Measurements from ENCODE around the gene PLCG1. TPM values are rescaled to one million over a fixed set of nuclear protein-coding genes. Genes with fewer than 3 reads are reported as not detected.

PLCG1 gene
- polyA plus RNA-seq, 1 donor from 2014 or later: 164 TPM

- Histone ChIP-seq H3F3A (ENCODE audit: insufficient read depth, low read length, poor library complexity, severe bottlenecking) (no peaks in the 10 kb centered on the region), H3K9ac (ENCODE audit: low read length) (no peak overlapping the region), H4K20me1 (ENCODE audit: insufficient read depth) (peaks cover 30% of the 10 kb centered on the region)
Observed at GRCh38 chr20:41155261-41155660, 17.9 kb downstream of the PLCG1 start.

GRCh38 chr20:41158082-41158625, 20.8 kb downstream of the PLCG1 start:
- Histone ChIP-seq H3K4me2 (ENCODE audit: low read length) (no peak overlapping the region), H3K36me3 (ENCODE audit: insufficient read depth, low read length) (no peaks in the 10 kb centered on the region), H3F3A (ENCODE audit: insufficient read depth, low read length, poor library complexity, severe bottlenecking) (no peaks in the 10 kb centered on the region), H3K9ac (ENCODE audit: low read length) (no peak overlapping the region), H2AFZ (ENCODE audit: low read depth, low read length) (no peak overlapping the region), H3K4me3 (ENCODE audit: low read length) (no peak overlapping the region), H3K27ac (ENCODE audit: low read length) (no peak overlapping the region), H4K20me1 (ENCODE audit: insufficient read depth) (peaks cover 13% of the 10 kb centered on the region), H3K9me3 (ENCODE audit: low read length) (no peaks in the 10 kb centered on the region), H3K9me2 (ENCODE audit: insufficient read depth, low read length) (no peaks in the 10 kb centered on the region), H3K79me2 (replicated peaks; ENCODE audit: insufficient read depth, low read length) (peaks cover 47% of the 10 kb centered on the region), H3K27me3 (ENCODE audit: insufficient read depth, low read depth, low read length) (no peaks in the 10 kb centered on the region)
- TF ChIP-seq CTCF (IDR thresholded peaks at IDR 0.05; ENCODE audit: poor library complexity, severe bottlenecking): no peak
- TF ChIP-seq REST (IDR thresholded peaks at IDR 0.05; ENCODE audit: borderline replicate concordance): no peak
- TF ChIP-seq MXI1 (conservative IDR thresholded peaks at IDR 0.05; ENCODE audit: poor library complexity, severe bottlenecking): no peak
- no peak for TF ChIP-seq EP300 (conservative IDR thresholded peaks at IDR 0.05; ENCODE audit: poor library complexity, severe bottlenecking)
- TF ChIP-seq TAF1 (IDR thresholded peaks at IDR 0.05; ENCODE audit: low read depth): no peak
- no peak for TF ChIP-seq POLR2AphosphoS5 (IDR thresholded peaks at IDR 0.05)
- TF ChIP-seq RAD21 (conservative IDR thresholded peaks at IDR 0.05): no peak

More at GRCh38 chr20:41155261-41155660, 17.9 kb downstream of the PLCG1 start:
- H3K27me3 ChIP-seq (ENCODE audit: insufficient read depth, low read depth, low read length): no peaks in the 10 kb centered on the region
- H3K4me2 ChIP-seq (ENCODE audit: low read length): no peak overlapping the region
- TF ChIP-seq RAD21 (conservative IDR thresholded peaks at IDR 0.05): no peak
- no peak for TF ChIP-seq POLR2AphosphoS5 (IDR thresholded peaks at IDR 0.05)
- TF ChIP-seq SMC3 (conservative IDR thresholded peaks at IDR 0.05; ENCODE audit: poor library complexity): no peak
- no peak for TF ChIP-seq EP300 (conservative IDR thresholded peaks at IDR 0.05; ENCODE audit: poor library complexity, severe bottlenecking)
- no peak for TF ChIP-seq REST (IDR thresholded peaks at IDR 0.05; ENCODE audit: borderline replicate concordance)
- TF ChIP-seq EZH2 (IDR thresholded peaks at IDR 0.05; ENCODE audit: borderline replicate concordance, insufficient read depth, low read length, poor library complexity, severe bottlenecking): no peak
- no peak for TF ChIP-seq TAF1 (IDR thresholded peaks at IDR 0.05; ENCODE audit: low read depth)
- no peak for TF ChIP-seq CTCF (IDR thresholded peaks at IDR 0.05; ENCODE audit: poor library complexity, severe bottlenecking)
- TF ChIP-seq MXI1 (conservative IDR thresholded peaks at IDR 0.05; ENCODE audit: poor library complexity, severe bottlenecking): no peak
- no peaks in the 10 kb centered on the region for H3K9me2 ChIP-seq (ENCODE audit: insufficient read depth, low read length)
- no peak overlapping the region for H3K27ac ChIP-seq (ENCODE audit: low read length)
- no peaks in the 10 kb centered on the region for H3K9me3 ChIP-seq (ENCODE audit: low read length)
- H3K4me3 ChIP-seq (ENCODE audit: low read length): no peak overlapping the region
- H2AFZ ChIP-seq (ENCODE audit: low read depth, low read length): no peak overlapping the region
- peaks cover 76% of the 10 kb centered on the region for H3K79me2 ChIP-seq (replicated peaks; ENCODE audit: insufficient read depth, low read length)
- H3K36me3 ChIP-seq (ENCODE audit: insufficient read depth, low read length): no peaks in the 10 kb centered on the region

Measured in neural cell (in vitro differentiated cells).